ENCODE results near the gene CAPN5. TPM values are rescaled to one million over a fixed set of nuclear protein-coding genes. Genes with fewer than 3 reads are reported as not detected.

The CAPN5 gene
- total and polyA plus RNA-seq, 2 donors from 2014 or later: 20.0 to 36.0 TPM

- Histone ChIP-seq H3K27ac (ENCODE audit: low read depth in 2 of 2, low read length in 2 of 2) (no peak overlapping the region), H3K9me3 (ENCODE audit: control insufficient read depth in 2 of 3, insufficient read depth in 1 of 3, low read length in 3 of 3) (no peaks in the 10 kb centered on the region), H3K27me3 (ENCODE audit: control insufficient read depth, insufficient read depth, low read length) (no peaks in the 10 kb centered on the region), H3K9ac (ENCODE audit: low read length in 3 of 3) (no peak overlapping the region), H3K4me1 (ENCODE audit: control insufficient read depth in 2 of 3, insufficient read depth in 2 of 3, low read depth in 1 of 3, low read length in 3 of 3) (no peaks in the 10 kb centered on the region), H3K36me3 (ENCODE audit: control insufficient read depth in 2 of 3, insufficient read depth in 3 of 3, low read length in 3 of 3) (peaks cover 0 to 4% (median 0%) of the 10 kb centered on the region in 3 donors), H3K4me3 (ENCODE audit: low read length in 3 of 3) (no peak overlapping the region)
- no peak for FAIRE-seq
- no peak for DNase-seq
- TF ChIP-seq, protein P1, sequence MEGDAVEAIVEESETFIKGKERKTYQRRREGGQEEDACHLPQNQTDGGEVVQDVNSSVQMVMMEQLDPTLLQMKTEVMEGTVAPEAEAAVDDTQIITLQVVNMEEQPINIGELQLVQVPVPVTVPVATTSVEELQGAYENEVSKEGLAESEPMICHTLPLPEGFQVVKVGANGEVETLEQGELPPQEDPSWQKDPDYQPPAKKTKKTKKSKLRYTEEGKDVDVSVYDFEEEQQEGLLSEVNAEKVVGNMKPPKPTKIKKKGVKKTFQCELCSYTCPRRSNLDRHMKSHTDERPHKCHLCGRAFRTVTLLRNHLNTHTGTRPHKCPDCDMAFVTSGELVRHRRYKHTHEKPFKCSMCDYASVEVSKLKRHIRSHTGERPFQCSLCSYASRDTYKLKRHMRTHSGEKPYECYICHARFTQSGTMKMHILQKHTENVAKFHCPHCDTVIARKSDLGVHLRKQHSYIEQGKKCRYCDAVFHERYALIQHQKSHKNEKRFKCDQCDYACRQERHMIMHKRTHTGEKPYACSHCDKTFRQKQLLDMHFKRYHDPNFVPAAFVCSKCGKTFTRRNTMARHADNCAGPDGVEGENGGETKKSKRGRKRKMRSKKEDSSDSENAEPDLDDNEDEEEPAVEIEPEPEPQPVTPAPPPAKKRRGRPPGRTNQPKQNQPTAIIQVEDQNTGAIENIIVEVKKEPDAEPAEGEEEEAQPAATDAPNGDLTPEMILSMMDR (IDR thresholded peaks at IDR 0.05; ENCODE audit: borderline replicate concordance, extremely low read depth, insufficient read depth): no peak
- intact Hi-C loops (cut with DNase I): no loop called here
Observed at GRCh38 chr11:77159937-77160495, 93.2 kb downstream of the CAPN5 start.

- no peak for FAIRE-seq
- intact Hi-C loops (cut with DNase I): no loop called here
- H3K27me3 ChIP-seq (ENCODE audit: control insufficient read depth, insufficient read depth, low read length): no peaks in the 10 kb centered on the region
- no peaks in the 10 kb centered on the region for H3K9me3 ChIP-seq (ENCODE audit: control insufficient read depth in 2 of 3, insufficient read depth in 1 of 3, low read length in 3 of 3)
- no peak for DNase-seq
- TF ChIP-seq, protein P1 (IDR thresholded peaks at IDR 0.05; ENCODE audit: borderline replicate concordance, extremely low read depth, insufficient read depth): no peak
- no peaks in the 10 kb centered on the region for H3K4me1 ChIP-seq (ENCODE audit: control insufficient read depth in 2 of 3, insufficient read depth in 2 of 3, low read depth in 1 of 3, low read length in 3 of 3)
- H3K9ac ChIP-seq (ENCODE audit: low read length in 3 of 3): no peak overlapping the region
- no peak overlapping the region for H3K4me3 ChIP-seq (ENCODE audit: low read length in 3 of 3)
- no peak overlapping the region for H3K27ac ChIP-seq (ENCODE audit: low read depth in 2 of 2, low read length in 2 of 2)
- H3K36me3 ChIP-seq (ENCODE audit: control insufficient read depth in 2 of 3, insufficient read depth in 3 of 3, low read length in 3 of 3): peaks cover 0 to 4% (median 0%) of the 10 kb centered on the region in 3 donors
Observed at GRCh38 chr11:77163271-77163670, 96.5 kb downstream of the CAPN5 start.

DNA sequence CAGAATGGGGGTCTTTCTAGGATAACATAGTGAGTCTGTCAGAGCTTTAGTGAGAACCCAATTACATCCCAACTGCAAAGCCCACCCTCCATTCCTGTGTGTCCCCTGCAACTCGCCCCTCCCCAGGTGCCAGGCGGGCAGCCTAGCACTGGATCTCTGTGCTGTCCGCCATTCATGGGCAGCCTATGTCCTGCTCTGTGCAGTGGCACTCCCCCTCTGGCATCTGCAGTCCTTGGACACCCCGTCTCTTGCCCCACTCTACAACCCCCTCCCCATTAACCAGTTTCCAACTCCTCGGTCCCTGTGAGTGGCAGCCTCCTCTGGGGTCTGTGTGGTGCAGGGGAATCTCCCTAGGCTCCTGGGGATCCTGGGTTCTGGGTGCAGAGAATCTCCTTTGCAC lies 98.3 kb downstream of the CAPN5 start:
- Histone ChIP-seq H3K36me3 (ENCODE audit: control insufficient read depth in 2 of 3, insufficient read depth in 3 of 3, low read length in 3 of 3) (no peaks in the 10 kb centered on the region), H3K27me3 (ENCODE audit: control insufficient read depth, insufficient read depth, low read length) (no peaks in the 10 kb centered on the region), H3K4me1 (ENCODE audit: control insufficient read depth in 2 of 3, insufficient read depth in 2 of 3, low read depth in 1 of 3, low read length in 3 of 3) (no peaks in the 10 kb centered on the region), H3K9ac (ENCODE audit: low read length in 3 of 3) (no peak overlapping the region), H3K4me3 (ENCODE audit: low read length in 3 of 3) (no peak overlapping the region), H3K27ac (ENCODE audit: low read depth in 2 of 2, low read length in 2 of 2) (no peak overlapping the region), H3K9me3 (ENCODE audit: control insufficient read depth in 2 of 3, insufficient read depth in 1 of 3, low read length in 3 of 3) (no peaks in the 10 kb centered on the region)
- DNase-seq: no peak
- FAIRE-seq: no peak
- TF ChIP-seq, protein P1 (IDR thresholded peaks at IDR 0.05; ENCODE audit: borderline replicate concordance, extremely low read depth, insufficient read depth): no peak
- intact Hi-C loops (cut with DNase I): no loop called here

GRCh38 chr11:77166021-77166420 lies 99.2 kb downstream of the CAPN5 start:
- DNase-seq: peak in 1 of 5 donors; percentile 45
- no peak overlapping the region for H3K9ac ChIP-seq (ENCODE audit: low read length in 3 of 3)
- H3K4me1 ChIP-seq (ENCODE audit: control insufficient read depth in 2 of 3, insufficient read depth in 2 of 3, low read depth in 1 of 3, low read length in 3 of 3): no peaks in the 10 kb centered on the region
- no peaks in the 10 kb centered on the region for H3K27me3 ChIP-seq (ENCODE audit: control insufficient read depth, insufficient read depth, low read length)
- peaks cover 0 to 3% (median 0%) of the 10 kb centered on the region in 3 donors for H3K36me3 ChIP-seq (ENCODE audit: control insufficient read depth in 2 of 3, insufficient read depth in 3 of 3, low read length in 3 of 3)
- H3K9me3 ChIP-seq (ENCODE audit: control insufficient read depth in 2 of 3, insufficient read depth in 1 of 3, low read length in 3 of 3): no peaks in the 10 kb centered on the region
- no peak overlapping the region for H3K27ac ChIP-seq (ENCODE audit: low read depth in 2 of 2, low read length in 2 of 2)
- H3K4me3 ChIP-seq (ENCODE audit: low read length in 3 of 3): no peak overlapping the region
- intact Hi-C loops (cut with DNase I): no loop called here
- no peak for FAIRE-seq
- TF ChIP-seq, protein P1 (IDR thresholded peaks at IDR 0.05; ENCODE audit: borderline replicate concordance, extremely low read depth, insufficient read depth): no peak

All from kidney (tissue), 14 donors.